HFF-Myc (cell line): ENCODE results near the gene NSD1.

Source experiments
- DNase-seq: peaks from one replicate; pipeline ENCODE4 v3.0.0-alpha.2; 2011; ENCODE audit warnings: low read depth; ENCODE audit errors: extremely low read depth
- H3K4me3 ChIP-seq: replicated peaks from 2 replicates; pipeline ENCODE4 v1.5.1; 2011; ENCODE audit warnings: low read depth, mild to moderate bottlenecking, control low read depth, low read length
- CTCF ChIP-seq: IDR thresholded peaks from 2 replicates; pipeline ENCODE4 v1.5.1; 2012; ENCODE audit warnings: mild to moderate bottlenecking, low read depth, low read length, control low read depth; ENCODE audit errors: missing control alignments

The NSD1 gene

GRCh38 chr5:177343777-177344176 is 210.2 kb downstream of the NSD1 start:
- no peak for DNase-seq
- H3K4me3 ChIP-seq, result no peak overlapping the region
- TF ChIP-seq CTCF, result no peak

- TF ChIP-seq CTCF, result no peak
- H3K4me3 ChIP-seq, result no peak overlapping the region
- DNase-seq, result no peak
These were observed 211.3 kb downstream of the NSD1 start for GRCh38 chr5:177344891-177345290.

GRCh38 chr5:177346820-177347219 is 213.2 kb downstream of the NSD1 start:
- TF ChIP-seq CTCF, result no peak
- no peak overlapping the region for H3K4me3 ChIP-seq
- DNase-seq, result no peak

GRCh38 chr5:177347699-177348098 is 214.1 kb downstream of the NSD1 start:
- DNase-seq, result no peak
- no peak overlapping the region for H3K4me3 ChIP-seq
- TF ChIP-seq CTCF, result no peak

GRCh38 chr5:177349362-177349647 is 215.7 kb downstream of the NSD1 start:
- no peak for DNase-seq
- no peak overlapping the region for H3K4me3 ChIP-seq
- no peak for TF ChIP-seq CTCF

GRCh38 chr5:177349762-177350161 is 216.2 kb downstream of the NSD1 start:
- H3K4me3 ChIP-seq, result peak overlapping the region; percentile 92
- TF ChIP-seq CTCF, result no peak

More at GRCh38 chr5:177349762-177350161, 216.2 kb downstream of the NSD1 start:
- DNase-seq, result no peak
